Tibial artery (tissue), 4 donors: Measurements from ENCODE around the gene SLC1A5.
"Not testable (repeated sequence)": the region's sequence is repeated elsewhere in the genome, so short reads cannot be mapped to it uniquely, and the experiment has no call there.

Experiments used
- DNase-seq, 2 donors: peaks; one replicate each; pipeline ENCODE4 v3.0.0-alpha.2; 2019
- H3K27ac ChIP-seq, 2 donors: fragments of 200-600 bp; sonication (generic) in 1 of 2; 1 replicate in 1 of 2; 2 replicates in 1 of 2; pipeline ENCODE4 v1.5.1; 2018 to 2019; ENCODE audit warnings: mild to moderate bottlenecking in 1 of 2
- H3K27me3 ChIP-seq, 2 donors: fragments of 200-600 bp; sonication (generic) in 1 of 2; one replicate each; pipeline versions ENCODE4 v1.5.1 to v1.6.0; 2016 to 2019
- H3K36me3 ChIP-seq, 3 donors: fragments of 200-600 bp; sonication (generic) in 2 of 3; one replicate each; pipeline ENCODE4 v1.5.1; 2016 to 2019; ENCODE audit warnings: mild to moderate bottlenecking in 2 of 3
- H3K4me1 ChIP-seq, 4 donors: fragments of 200-600 bp; sonication (generic) in 2 of 4; 1 replicate in 3 of 4; 2 replicates in 1 of 4; pipeline ENCODE4 v1.5.1; 2016 to 2019
- H3K4me3 ChIP-seq, 2 donors: fragments of 200-600 bp; sonication (generic) in 1 of 2; 1 replicate in 1 of 2; 2 replicates in 1 of 2; pipeline ENCODE4 v1.5.1; 2018 to 2019; ENCODE audit warnings: mild to moderate bottlenecking in 2 of 2
- H3K9me3 ChIP-seq, 3 donors: fragments of 200-600 bp; sonication (generic) in 1 of 3; one replicate each; pipeline ENCODE4 v1.5.1; 2016 to 2019
- intact Hi-C: fragments of 100-400 bp; cut with DNase I; formaldehyde crosslinking; loops from one replicate; pipeline ENCODE4 v1.15.0; 2023; ENCODE audit warnings: low total_unique reads
- TF ChIP-seq, protein P1 (sequence below), 2 experiments: fragments of 200-600 bp in 1 of 2; fragments of 450-650 bp in 1 of 2; IDR thresholded peaks; one replicate each; pipeline ENCODE4 v1.5.1; 2017 to 2019; ENCODE audit warnings: antibody characterized with exemption in 2 of 2, mild to moderate bottlenecking in 1 of 2, moderate library complexity in 1 of 2

Gene SLC1A5

DNA sequence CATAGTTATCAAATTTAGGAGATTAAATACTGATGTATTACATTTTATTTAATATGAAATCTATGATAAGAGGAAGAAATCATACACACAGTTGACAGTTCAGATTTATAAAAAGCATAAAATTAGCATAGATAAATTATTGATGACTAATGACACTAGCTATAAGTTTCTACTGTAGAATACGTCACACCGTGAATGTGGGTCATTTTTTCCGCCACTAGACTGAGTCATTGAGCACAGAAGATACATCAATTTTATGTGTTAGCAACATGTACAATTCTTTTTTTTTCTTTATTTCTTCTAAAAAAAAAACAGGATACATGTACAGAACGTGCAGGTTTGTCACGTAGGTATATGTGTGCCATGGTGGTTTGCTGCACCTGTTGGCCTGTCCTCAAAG lies 40.1 kb upstream of the SLC1A5 start:
- intact Hi-C loops = no loop called here
- Histone ChIP-seq H3K36me3 (no peaks in the 10 kb centered on the region), H3K27me3 (no peaks in the 10 kb centered on the region), H3K4me3 (no peak overlapping the region), H3K27ac (no peak overlapping the region), H3K4me1 (no peaks in the 10 kb centered on the region), H3K9me3 (no peaks in the 10 kb centered on the region)
- TF ChIP-seq, protein P1, sequence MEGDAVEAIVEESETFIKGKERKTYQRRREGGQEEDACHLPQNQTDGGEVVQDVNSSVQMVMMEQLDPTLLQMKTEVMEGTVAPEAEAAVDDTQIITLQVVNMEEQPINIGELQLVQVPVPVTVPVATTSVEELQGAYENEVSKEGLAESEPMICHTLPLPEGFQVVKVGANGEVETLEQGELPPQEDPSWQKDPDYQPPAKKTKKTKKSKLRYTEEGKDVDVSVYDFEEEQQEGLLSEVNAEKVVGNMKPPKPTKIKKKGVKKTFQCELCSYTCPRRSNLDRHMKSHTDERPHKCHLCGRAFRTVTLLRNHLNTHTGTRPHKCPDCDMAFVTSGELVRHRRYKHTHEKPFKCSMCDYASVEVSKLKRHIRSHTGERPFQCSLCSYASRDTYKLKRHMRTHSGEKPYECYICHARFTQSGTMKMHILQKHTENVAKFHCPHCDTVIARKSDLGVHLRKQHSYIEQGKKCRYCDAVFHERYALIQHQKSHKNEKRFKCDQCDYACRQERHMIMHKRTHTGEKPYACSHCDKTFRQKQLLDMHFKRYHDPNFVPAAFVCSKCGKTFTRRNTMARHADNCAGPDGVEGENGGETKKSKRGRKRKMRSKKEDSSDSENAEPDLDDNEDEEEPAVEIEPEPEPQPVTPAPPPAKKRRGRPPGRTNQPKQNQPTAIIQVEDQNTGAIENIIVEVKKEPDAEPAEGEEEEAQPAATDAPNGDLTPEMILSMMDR (IDR thresholded peaks at IDR 0.05) = no peak
- no peak for DNase-seq

DNA sequence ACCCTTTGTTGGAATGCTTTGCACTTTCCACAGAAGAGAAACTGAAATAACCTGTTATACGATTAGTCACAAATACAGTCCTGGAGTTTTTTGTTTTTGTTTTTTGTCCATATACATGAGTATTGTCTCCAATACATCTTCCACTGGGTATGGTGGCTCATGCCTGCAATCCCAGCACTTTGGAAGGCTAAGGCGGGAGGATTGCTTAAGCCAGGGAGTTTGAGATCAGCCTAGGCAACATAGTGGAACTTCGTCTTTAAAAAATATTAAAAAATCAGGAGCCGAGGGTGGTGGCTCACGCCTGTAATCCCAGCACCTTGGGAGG lies 37.3 kb upstream of the SLC1A5 start:
- intact Hi-C loops = no loop called here
- Histone ChIP-seq H3K4me1 (no peaks in the 10 kb centered on the region), H3K27ac (no peak overlapping the region), H3K27me3 (no peaks in the 10 kb centered on the region), H3K9me3 (no peaks in the 10 kb centered on the region), H3K4me3 (no peak overlapping the region), H3K36me3 (no peaks in the 10 kb centered on the region)
- no peak for DNase-seq
- TF ChIP-seq, protein P1 (IDR thresholded peaks at IDR 0.05) = no peak

DNA sequence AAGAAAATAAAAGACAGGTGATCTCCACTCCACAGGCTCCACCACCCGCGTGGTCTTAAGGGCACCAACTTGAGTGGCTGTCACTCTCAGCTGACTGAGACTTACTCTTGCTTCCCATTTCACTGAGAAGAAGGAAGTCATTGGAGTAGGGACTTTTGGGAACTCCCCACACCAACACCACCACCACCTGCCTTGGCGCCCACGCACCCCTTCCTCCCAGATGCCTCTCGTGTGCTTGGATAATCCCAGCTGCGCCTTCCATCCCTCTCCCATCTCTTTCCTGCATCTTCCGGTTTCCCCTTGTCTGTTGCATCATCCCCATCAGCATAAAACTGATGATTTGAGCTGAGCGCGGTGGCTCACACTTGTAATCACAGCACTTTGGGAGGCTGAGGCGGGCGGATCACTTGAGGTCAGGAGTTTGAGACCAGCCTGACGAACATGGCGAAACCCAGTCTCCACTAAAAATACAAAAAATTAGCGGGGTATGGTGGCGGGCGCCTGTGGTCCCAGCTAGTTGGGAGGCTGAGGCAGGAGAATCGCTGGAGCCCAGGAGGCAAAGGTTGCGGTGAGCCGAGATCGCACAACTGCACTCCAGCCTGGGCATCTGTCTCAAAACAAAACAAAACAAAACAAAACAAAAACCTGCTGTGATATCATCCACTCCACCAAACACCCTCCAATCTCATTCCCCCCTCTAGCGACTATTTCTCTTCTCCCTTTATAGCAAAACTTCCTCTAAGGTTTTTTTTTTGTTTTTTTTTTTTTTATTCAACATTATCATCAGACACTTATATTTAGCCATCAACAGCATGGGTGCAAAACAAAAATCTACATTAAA lies 36.7 kb upstream of the SLC1A5 start:
- no peaks in the 10 kb centered on the region for H3K4me1 ChIP-seq
- H3K27me3 ChIP-seq = no peaks in the 10 kb centered on the region
- H3K36me3 ChIP-seq = no peaks in the 10 kb centered on the region
- intact Hi-C loops = loop anchor here (5.0 kb wide), 1 partner anchor 43 kb away; no protein-coding TSS in a partner anchor
- H3K9me3 ChIP-seq = no peaks in the 10 kb centered on the region
- H3K27ac ChIP-seq = no peak overlapping the region
- no peak for DNase-seq
- H3K4me3 ChIP-seq = no peak overlapping the region
- TF ChIP-seq, protein P1 (IDR thresholded peaks at IDR 0.05) = no peak

DNA sequence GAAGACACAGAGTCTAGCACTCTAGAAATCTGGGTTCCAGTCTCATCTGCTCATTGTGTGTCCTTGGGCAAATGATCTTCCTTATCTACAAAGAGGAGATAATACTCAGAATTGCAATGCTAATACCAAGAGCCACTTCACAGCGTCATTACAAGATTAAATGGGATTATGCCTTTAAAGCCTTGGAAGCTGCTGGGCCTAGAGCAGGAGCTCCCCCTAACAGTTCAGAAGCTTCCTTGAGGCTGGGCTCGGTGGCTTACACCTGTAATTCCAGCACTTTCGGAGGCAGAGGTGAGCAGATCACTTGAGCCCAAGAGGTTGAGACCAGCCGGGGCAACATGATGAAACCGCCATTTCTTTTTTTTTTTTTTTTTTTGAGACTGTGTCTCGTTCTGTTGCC lies 34.7 kb upstream of the SLC1A5 start:
- Histone ChIP-seq H3K4me3 (no peak overlapping the region), H3K9me3 (no peaks in the 10 kb centered on the region), H3K27ac (no peak overlapping the region), H3K36me3 (no peaks in the 10 kb centered on the region), H3K4me1 (no peaks in the 10 kb centered on the region), H3K27me3 (no peaks in the 10 kb centered on the region)
- DNase-seq = no peak
- TF ChIP-seq, protein P1 (IDR thresholded peaks at IDR 0.05) = no peak
- intact Hi-C loops = loop anchor here (5.0 kb wide), 1 partner anchor 41 kb away; no protein-coding TSS in a partner anchor

DNA sequence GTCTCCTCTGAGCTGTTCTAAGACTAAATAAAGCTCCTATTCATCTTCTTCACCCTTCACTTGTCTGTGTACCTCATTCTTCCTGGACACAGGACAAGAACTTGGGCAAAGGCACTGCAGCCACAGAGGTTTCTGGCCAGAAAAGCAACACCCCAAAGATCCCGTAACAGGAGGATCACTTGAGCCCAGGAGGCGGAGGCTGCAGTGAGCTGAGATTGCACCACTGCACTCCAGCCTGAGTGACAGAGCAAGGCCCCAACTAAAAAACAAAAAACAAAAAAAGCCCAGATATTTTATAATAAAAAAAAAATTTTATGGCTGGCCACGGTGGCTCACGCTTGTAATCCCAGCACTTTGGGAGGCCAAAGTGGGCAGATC lies 34.0 kb upstream of the SLC1A5 start:
- not testable (repeated sequence) for DNase-seq, H3K36me3 ChIP-seq, H3K9me3 ChIP-seq, H3K27me3 ChIP-seq, H3K4me1 ChIP-seq, H3K27ac ChIP-seq, H3K4me3 ChIP-seq
- intact Hi-C loops = loop anchor here (5.0 kb wide), 1 partner anchor 40 kb away; no protein-coding TSS in a partner anchor

DNA sequence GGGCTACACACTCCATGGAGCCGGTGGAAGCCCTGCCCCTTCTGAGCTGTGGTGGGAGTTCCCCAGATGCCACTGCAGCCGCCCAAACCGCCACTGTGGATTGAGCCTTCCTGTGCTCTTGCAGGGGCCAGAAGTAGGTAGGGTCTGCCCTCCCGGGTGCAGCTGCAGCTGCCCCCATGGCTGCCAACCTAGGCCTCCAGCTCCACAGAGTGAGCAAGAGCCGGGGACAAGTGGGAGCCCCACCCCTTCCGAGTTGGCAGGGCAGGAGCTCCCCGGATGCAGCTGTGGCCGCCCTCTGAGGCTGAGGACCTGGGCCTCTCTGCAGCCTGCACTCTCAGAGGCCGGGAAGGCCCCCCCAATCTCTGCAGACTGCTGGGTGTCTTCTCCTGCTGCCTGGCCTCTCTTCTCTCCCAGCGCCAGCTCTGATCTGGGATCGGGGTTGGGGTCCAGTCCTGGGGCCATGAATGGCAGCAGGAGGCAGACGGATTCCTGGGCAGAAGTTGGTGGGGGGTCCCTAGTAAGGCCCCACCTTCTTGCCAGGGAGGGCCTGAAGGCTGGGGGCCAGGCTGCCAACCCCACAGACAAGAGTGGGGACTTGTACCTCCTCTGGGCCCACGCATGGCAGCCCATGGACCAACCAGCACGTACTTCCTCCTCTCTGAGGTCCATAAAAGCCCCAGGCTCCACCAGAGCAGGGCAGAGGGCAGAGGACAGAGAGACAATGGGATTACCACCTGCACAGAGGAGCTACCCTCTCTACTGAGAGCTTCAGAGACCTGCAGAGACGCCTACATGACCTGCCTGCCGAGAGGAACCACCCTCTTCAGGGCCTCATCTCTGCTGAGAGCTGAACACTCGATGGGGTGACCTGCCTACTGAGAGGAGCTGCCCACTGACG lies 33.4 kb upstream of the SLC1A5 start:
- TF ChIP-seq, protein P1 (IDR thresholded peaks at IDR 0.05) = no peak
- Histone ChIP-seq H3K27ac (no peak overlapping the region), H3K9me3 (no peaks in the 10 kb centered on the region), H3K4me3 (no peak overlapping the region), H3K27me3 (no peaks in the 10 kb centered on the region), H3K36me3 (no peaks in the 10 kb centered on the region), H3K4me1 (no peaks in the 10 kb centered on the region)
- intact Hi-C loops = loop anchor here (5.0 kb wide), 1 partner anchor 39 kb away; no protein-coding TSS in a partner anchor
- no peak for DNase-seq
